CD4-positive, alpha-beta T cell (primary cell): ENCODE results near the gene FOXJ3. TPM values are rescaled to one million over a fixed set of nuclear protein-coding genes. Genes with fewer than 3 reads are reported as not detected.

Experiments used
- ATAC-seq: fragments of 200-7000 bp; cut with Tn5 transposase; one replicate; pipeline ENCODE4 v1.10.0; 2022; ENCODE audit warnings: mild to moderate bottlenecking; ENCODE audit not compliant: poor library complexity
- CTCF ChIA-PET: fragments of 350-600 bp; sonication (Branson Sonifier 250); formaldehyde crosslinking; loops from one replicate; lab custom pipeline; 2021; ENCODE audit warnings: antibody characterized with exemption, inconsistent platforms; lab: Charles Lee
- POLR2A ChIA-PET: fragments of 350-600 bp; sonication (Branson Sonifier 250); formaldehyde crosslinking; loops from one replicate; lab custom pipeline; 2021; ENCODE audit warnings: antibody characterized with exemption, inconsistent platforms; lab: Charles Lee
- DNase-seq, 14 experiments: peaks; one replicate each; pipeline ENCODE4 v3.0.0-alpha.2; 2013 to 2020; ENCODE audit warnings: mixed read lengths in 2 of 14
- H3K27ac ChIP-seq, 2 donors: one replicate each; pipeline versions ENCODE4 v1.5.1 to v1.7.0; 2013; ENCODE audit warnings: low read length in 2 of 2, low read depth in 1 of 2, mild to moderate bottlenecking in 1 of 2
- H3K27me3 ChIP-seq, 2 experiments: 1 replicate in 1 of 2; 2 replicates in 1 of 2; pipeline versions ENCODE4 v1.6.1 to v1.7.0; 2013; ENCODE audit warnings: low read length in 2 of 2, control low read depth in 1 of 2, mild to moderate bottlenecking in 1 of 2, moderate library complexity in 1 of 2; ENCODE audit not compliant: insufficient read depth in 2 of 2, control insufficient read depth in 1 of 2
- H3K36me3 ChIP-seq: one replicate; pipeline ENCODE4 v1.6.1; 2013; ENCODE audit warnings: low read length, control low read depth; ENCODE audit not compliant: insufficient read depth
- H3K4me1 ChIP-seq: one replicate; pipeline ENCODE4 v1.6.1; 2013; ENCODE audit warnings: low read length, control low read depth; ENCODE audit not compliant: insufficient read depth
- H3K4me3 ChIP-seq: one replicate; pipeline ENCODE4 v1.5.1; 2013; ENCODE audit warnings: mild to moderate bottlenecking, low read length, moderate library complexity
- H3K9me3 ChIP-seq, 2 experiments: 1 replicate in 1 of 2; 2 replicates in 1 of 2; pipeline versions ENCODE4 v1.6.1 to v1.7.0; 2013; ENCODE audit warnings: low read length in 2 of 2, mild to moderate bottlenecking in 2 of 2, control low read depth in 1 of 2, moderate library complexity in 1 of 2; ENCODE audit not compliant: control insufficient read depth in 1 of 2, insufficient read depth in 1 of 2
- H3K27ac Mint-ChIP-seq: one replicate; pipeline ENCODE4 v1.8.0; 2020; ENCODE audit warnings: mixed read lengths
- H3K27me3 Mint-ChIP-seq: one replicate; pipeline ENCODE4 v1.8.0; 2021; ENCODE audit warnings: mixed read lengths
- H3K36me3 Mint-ChIP-seq: one replicate; pipeline ENCODE4 v1.8.0; 2021; ENCODE audit warnings: low read depth, mixed read lengths
- H3K4me1 Mint-ChIP-seq: one replicate; pipeline ENCODE4 v1.8.0; 2021; ENCODE audit warnings: low read depth, mixed read lengths
- H3K4me3 Mint-ChIP-seq: one replicate; pipeline ENCODE4 v1.8.0; 2020; ENCODE audit warnings: mild to moderate bottlenecking, mixed read lengths
- H3K9me3 Mint-ChIP-seq: one replicate; pipeline ENCODE4 v1.8.0; 2020; ENCODE audit warnings: mixed read lengths
- CTCF ChIP-seq: fragments of 200-600 bp; IDR thresholded peaks from one replicate; pipeline ENCODE4 v1.8.0; 2022; ENCODE audit warnings: antibody characterized with exemption, mild to moderate bottlenecking
- intact Hi-C, 2 experiments: fragments of 100-400 bp; cut with DNase I in 1 of 2; cut with micrococcal nuclease in 1 of 2; formaldehyde crosslinking; loops; one replicate each; pipeline versions ENCODE4 v1.15.1 to v1.9.0; 2023 to 2025; cut with DNase I, micrococcal nuclease
- total RNA-seq, 174 experiments: library from RNA in 2 of 174; stranded (reverse) in 2 of 174; gene quantifications; one replicate each; pipeline ENCODE4 v1.2.3 and lab custom pipeline; 2021 to 2026

FOXJ3 gene
- total RNA-seq, 2 experiments from 2014 or later, result 73.1 to 74.9 TPM

GRCh38 chr1:42264511-42265190, 70.4 kb downstream of the FOXJ3 start:
- CTCF ChIA-PET, result interaction anchor here (1.0 kb wide), 1 partner anchor 36 kb away, joined by 3 read pairs; no protein-coding TSS in a partner anchor
- Histone ChIP-seq H3K4me1 (no peaks in the 10 kb centered on the region), H3K27ac (no peak overlapping the region), H3K9me3 (no peaks in the 10 kb centered on the region), H3K36me3 (peaks cover 6% of the 10 kb centered on the region), H3K4me3 (no peak overlapping the region), H3K27me3 (no peaks in the 10 kb centered on the region)
- POLR2A ChIA-PET, result no interaction called here
- Mint-ChIP-seq H3K27me3 (no peaks in the 10 kb centered on the region), H3K36me3 (peaks cover 68% of the 10 kb centered on the region), H3K4me1 (peaks cover 81% of the 10 kb centered on the region), H3K27ac (no peak overlapping the region), H3K9me3 (no peaks in the 10 kb centered on the region), H3K4me3 (no peak overlapping the region)
- no peak for TF ChIP-seq CTCF
- ATAC-seq, result no peak
- no peak for DNase-seq
- intact Hi-C loops, result no loop called here

GRCh38 chr1:42263019-42263418, 72.0 kb downstream of the FOXJ3 start:
- POLR2A ChIA-PET, result no interaction called here
- CTCF ChIA-PET, result interaction anchor here (0.6 to 1.1 kb wide), 2 partner anchors 48 to 1591 kb away, joined by 4 to 5 read pairs; no protein-coding TSS in a partner anchor
- Histone ChIP-seq H3K9me3 (no peaks in the 10 kb centered on the region), H3K36me3 (peaks cover 6% of the 10 kb centered on the region), H3K27ac (no peak overlapping the region), H3K4me3 (no peak overlapping the region), H3K27me3 (no peaks in the 10 kb centered on the region), H3K4me1 (no peaks in the 10 kb centered on the region)
- Mint-ChIP-seq H3K9me3 (no peaks in the 10 kb centered on the region), H3K36me3 (peaks cover 68% of the 10 kb centered on the region), H3K27ac (no peak overlapping the region), H3K4me1 (peaks cover 79% of the 10 kb centered on the region), H3K27me3 (no peaks in the 10 kb centered on the region), H3K4me3 (no peak overlapping the region)
- DNase-seq (no peak), ATAC-seq (no peak)
- intact Hi-C loops, result no loop called here
- no peak for TF ChIP-seq CTCF

- no peak overlapping the region for H3K4me3 ChIP-seq
- Mint-ChIP-seq H3K4me3 (no peak overlapping the region), H3K27me3 (no peaks in the 10 kb centered on the region), H3K27ac (peak overlapping the region; percentile 26), H3K4me1 (peaks cover 70% of the 10 kb centered on the region), H3K9me3 (no peaks in the 10 kb centered on the region), H3K36me3 (peaks cover 64% of the 10 kb centered on the region)
- TF ChIP-seq CTCF, result no peak
- ChIA-PET POLR2A (interaction anchor here (0.6 kb wide), 1 partner anchor 1035 kb away, joined by 4 read pairs; no protein-coding TSS in a partner anchor), CTCF (no interaction called here)
- H3K27ac ChIP-seq, result no peak overlapping the region
- peaks cover 0 to 3% of the 10 kb centered on the region in 2 experiments for H3K9me3 ChIP-seq
- no peak for ATAC-seq
- no peaks in the 10 kb centered on the region for H3K27me3 ChIP-seq
- no peak for DNase-seq
- intact Hi-C loops, result no loop called here
- no peaks in the 10 kb centered on the region for H3K4me1 ChIP-seq
- peaks cover 6% of the 10 kb centered on the region for H3K36me3 ChIP-seq
These were observed 74.5 kb downstream of the FOXJ3 start for GRCh38 chr1:42260376-42261070.
